HG02852 (cell line): ENCODE data around the gene LRP5.
"Not testable (repeated sequence)": the region's sequence is repeated elsewhere in the genome, so short reads cannot be mapped to it uniquely, and the experiment has no call there.

ENCODE experiments used
- ATAC-seq: cut with Tn5 transposase; IDR thresholded peaks from one replicate; pipeline ENCODE4 v1.9.1; 2021; ENCODE audit warnings: mild to moderate bottlenecking, moderate library complexity; ENCODE audit not compliant: unreplicated experiment

Gene LRP5

GRCh38 chr11:68413591-68413999, 101.2 kb downstream of the LRP5 start:
- ATAC-seq: no peak

- ATAC-seq: no peak
Observed at GRCh38 chr11:68414496-68415221, 102.3 kb downstream of the LRP5 start.

- ATAC-seq: no peak
Observed at GRCh38 chr11:68416070-68416578, 103.7 kb downstream of the LRP5 start.

- ATAC-seq: no peak
Observed at GRCh38 chr11:68418648-68419047, 106.3 kb downstream of the LRP5 start.

GRCh38 chr11:68420171-68420570, 107.8 kb downstream of the LRP5 start:
- ATAC-seq: no peak

GRCh38 chr11:68423481-68423880, 111.1 kb downstream of the LRP5 start:
- no peak for ATAC-seq

- ATAC-seq: no peak
Observed at GRCh38 chr11:68424101-68424632, 111.8 kb downstream of the LRP5 start.

- ATAC-seq: no peak
Observed at GRCh38 chr11:68424981-68425865, 112.8 kb downstream of the LRP5 start.

GRCh38 chr11:68425866-68426380, 113.5 kb downstream of the LRP5 start:
- ATAC-seq: no peak

- ATAC-seq: no peak
Observed at GRCh38 chr11:68429661-68430060, 117.3 kb downstream of the LRP5 start.

GRCh38 chr11:68430384-68430783, 118.0 kb downstream of the LRP5 start:
- ATAC-seq: no peak

- no peak for ATAC-seq
Observed at GRCh38 chr11:68430801-68431200, 118.4 kb downstream of the LRP5 start.

GRCh38 chr11:68431984-68432645, 119.7 kb downstream of the LRP5 start:
- ATAC-seq: no peak

- no peak for ATAC-seq
Observed at GRCh38 chr11:68432874-68433273, 120.5 kb downstream of the LRP5 start.

GRCh38 chr11:68433541-68433940, 121.2 kb downstream of the LRP5 start:
- ATAC-seq: no peak

GRCh38 chr11:68434159-68434558, 121.8 kb downstream of the LRP5 start:
- not testable (repeated sequence) for ATAC-seq

GRCh38 chr11:68436162-68436888, 123.9 kb downstream of the LRP5 start:
- ATAC-seq: no peak

GRCh38 chr11:68436985-68437926, 124.9 kb downstream of the LRP5 start:
- ATAC-seq: no peak
